PC-9 (cell line): ENCODE results near the gene TRIO.

Source experiments
- EZH2 ChIP-seq: fragments of 200-600 bp; sonication (generic); IDR thresholded peaks from 2 replicates; pipeline ENCODE4 v1.8.0; 2017; ENCODE audit warnings: antibody characterized with exemption, low read depth
- TF ChIP-seq, protein P1 (sequence below): fragments of 200-600 bp; sonication (generic); conservative IDR thresholded peaks from 2 replicates; pipeline ENCODE4 v1.6.1; 2017; ENCODE audit warnings: mixed run types, antibody characterized with exemption, mild to moderate bottlenecking, moderate library complexity

DNA sequence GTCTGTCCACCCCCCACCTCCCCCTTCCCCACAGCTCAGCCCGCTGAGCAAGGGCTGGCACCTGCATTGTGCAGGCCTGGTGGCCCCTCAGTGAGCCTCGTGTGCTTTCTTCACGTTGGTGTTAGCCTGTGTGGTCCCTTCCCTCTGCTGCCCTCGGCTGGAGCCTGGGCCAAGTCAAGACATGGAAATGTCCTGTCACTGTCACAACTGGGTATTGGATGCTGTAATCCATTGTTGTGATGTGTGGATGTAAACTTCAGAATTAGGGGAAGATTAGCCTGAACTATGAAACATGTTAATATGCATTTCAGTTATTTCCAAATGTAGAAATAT is 103.9 kb downstream of the TRIO start:
- TF ChIP-seq, protein P1, sequence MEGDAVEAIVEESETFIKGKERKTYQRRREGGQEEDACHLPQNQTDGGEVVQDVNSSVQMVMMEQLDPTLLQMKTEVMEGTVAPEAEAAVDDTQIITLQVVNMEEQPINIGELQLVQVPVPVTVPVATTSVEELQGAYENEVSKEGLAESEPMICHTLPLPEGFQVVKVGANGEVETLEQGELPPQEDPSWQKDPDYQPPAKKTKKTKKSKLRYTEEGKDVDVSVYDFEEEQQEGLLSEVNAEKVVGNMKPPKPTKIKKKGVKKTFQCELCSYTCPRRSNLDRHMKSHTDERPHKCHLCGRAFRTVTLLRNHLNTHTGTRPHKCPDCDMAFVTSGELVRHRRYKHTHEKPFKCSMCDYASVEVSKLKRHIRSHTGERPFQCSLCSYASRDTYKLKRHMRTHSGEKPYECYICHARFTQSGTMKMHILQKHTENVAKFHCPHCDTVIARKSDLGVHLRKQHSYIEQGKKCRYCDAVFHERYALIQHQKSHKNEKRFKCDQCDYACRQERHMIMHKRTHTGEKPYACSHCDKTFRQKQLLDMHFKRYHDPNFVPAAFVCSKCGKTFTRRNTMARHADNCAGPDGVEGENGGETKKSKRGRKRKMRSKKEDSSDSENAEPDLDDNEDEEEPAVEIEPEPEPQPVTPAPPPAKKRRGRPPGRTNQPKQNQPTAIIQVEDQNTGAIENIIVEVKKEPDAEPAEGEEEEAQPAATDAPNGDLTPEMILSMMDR, result no peak
- no peak for TF ChIP-seq EZH2
